ENCODE results near the gene APOBEC3B.
"Not testable (repeated sequence)": the region's sequence is repeated elsewhere in the genome, so short reads cannot be mapped to it uniquely, and the experiment has no call there.

APOBEC3B gene

DNA sequence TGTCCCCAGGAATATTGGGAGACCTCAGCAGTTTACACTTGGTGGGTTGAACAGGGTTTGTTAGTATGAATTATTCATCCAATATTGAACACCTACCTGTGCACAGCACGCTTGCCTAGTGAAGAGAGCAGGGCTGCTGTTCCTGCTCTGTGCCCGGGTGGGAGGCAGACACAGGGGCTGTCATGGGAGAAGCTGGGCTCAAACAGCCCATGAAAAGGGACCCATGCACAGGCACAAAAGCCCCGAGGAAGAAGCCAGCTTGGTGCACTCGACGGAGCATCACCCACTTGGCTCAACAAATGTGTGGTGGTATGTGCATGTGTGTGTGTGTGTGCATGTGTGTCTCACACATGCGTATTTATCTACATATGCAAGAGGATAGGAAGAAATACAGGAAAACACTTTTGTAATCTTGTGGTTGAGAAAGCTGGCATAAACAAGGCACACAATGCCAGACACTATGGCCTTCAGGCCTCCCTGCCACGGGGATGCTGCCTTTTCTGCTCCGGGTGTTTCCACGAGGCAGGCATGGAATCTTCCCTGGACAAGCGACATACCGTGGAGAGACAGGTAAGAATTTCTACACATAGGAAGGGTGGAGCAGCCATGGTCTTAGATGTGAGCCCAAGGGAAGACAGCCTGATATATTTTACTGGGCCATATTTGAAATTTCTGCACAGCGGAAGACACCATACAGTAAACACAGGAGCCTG lies 29.7 kb upstream of the APOBEC3B start:
- no peak for DNase-seq

DNA sequence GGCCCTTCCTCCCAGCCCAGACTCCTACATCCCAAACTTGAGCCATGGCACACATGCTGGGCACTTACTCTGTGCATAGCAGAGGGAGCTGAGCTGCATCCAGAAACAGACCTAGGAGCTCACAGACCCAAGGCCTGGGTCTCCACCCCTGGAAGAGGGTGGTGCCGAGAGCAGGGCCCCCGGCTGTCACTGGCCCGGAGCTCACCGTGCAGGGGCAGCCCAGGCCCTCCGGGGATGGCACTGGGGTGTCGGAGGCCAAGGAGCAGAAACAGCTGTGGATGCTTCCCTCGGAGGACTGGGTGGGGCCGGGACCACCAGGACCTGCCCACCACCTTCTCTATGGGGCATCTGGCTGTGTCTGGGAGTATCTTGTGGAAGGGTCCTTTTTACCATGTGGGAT lies 29.1 kb upstream of the APOBEC3B start:
- no peak for DNase-seq

DNA sequence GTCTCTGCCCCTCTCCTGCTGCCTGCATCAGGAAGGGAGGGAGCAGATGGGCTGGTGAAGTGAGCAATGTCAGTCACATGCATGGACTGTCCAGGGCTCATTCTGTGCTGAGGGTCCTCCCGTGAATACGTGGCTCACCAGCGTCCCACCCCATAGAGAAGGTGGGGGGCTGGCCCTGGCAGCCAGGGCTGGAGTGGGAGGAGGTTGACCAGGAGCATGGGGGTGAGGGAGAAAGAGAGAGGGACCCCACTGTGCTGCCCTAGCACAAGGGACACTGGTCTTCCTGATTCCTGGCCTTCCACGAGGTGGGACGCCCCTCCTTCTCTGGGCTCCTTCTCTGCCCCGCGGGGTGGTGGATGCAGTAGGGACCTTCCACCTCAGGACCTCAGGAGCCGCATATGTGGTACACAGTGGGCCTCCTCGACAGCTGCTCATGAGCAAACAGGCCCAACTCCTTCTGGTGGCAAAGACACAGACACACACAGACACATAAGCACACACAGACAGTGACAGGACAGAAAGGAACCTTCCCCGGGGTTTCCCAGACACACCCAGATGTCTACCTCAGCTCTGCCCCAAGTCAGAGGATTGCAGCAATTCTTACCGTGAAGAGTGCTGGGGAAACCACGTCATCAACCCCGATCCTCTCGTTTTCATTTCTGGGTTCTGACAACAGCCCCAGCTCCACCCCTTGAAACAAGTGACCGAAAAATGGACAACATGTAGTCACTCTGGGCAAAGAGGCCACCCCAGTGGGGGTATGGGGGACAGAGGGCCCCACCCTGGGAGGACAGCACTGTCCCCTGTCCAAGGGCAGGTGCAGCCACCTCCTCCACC lies 28.4 kb upstream of the APOBEC3B start:
- peak; percentile 87 for DNase-seq

DNA sequence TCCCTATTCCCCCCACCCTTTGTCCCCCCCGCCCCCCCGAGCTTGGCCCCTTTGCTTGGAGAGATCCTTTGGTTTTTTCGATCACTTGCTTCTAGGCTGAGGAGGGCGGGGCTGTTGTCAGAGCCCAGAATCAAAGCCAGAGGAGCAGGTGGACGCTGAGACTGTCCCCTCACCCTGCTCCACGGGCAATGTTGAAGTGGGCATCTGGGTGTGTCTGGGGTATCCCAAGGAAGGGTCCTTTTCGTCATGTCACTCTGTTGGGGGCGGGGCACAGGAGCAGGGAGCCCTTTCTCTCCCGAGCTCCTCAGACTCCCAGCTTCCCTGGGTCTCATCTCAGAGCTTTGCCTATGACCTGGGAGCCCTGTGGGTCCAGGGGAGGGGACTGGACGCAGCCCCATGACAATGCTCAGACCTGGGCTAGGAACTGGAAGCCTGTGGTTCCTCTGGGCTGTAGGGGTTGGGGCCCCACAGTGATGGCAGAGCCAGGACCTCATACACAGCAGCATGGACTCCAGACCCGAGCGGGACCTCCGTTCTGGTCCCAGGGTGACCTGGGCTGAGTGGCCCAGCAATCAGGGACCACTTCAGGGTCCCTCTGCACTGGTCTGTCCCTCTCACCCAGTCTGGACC lies 27.6 kb upstream of the APOBEC3B start:
- no peak for DNase-seq

DNA sequence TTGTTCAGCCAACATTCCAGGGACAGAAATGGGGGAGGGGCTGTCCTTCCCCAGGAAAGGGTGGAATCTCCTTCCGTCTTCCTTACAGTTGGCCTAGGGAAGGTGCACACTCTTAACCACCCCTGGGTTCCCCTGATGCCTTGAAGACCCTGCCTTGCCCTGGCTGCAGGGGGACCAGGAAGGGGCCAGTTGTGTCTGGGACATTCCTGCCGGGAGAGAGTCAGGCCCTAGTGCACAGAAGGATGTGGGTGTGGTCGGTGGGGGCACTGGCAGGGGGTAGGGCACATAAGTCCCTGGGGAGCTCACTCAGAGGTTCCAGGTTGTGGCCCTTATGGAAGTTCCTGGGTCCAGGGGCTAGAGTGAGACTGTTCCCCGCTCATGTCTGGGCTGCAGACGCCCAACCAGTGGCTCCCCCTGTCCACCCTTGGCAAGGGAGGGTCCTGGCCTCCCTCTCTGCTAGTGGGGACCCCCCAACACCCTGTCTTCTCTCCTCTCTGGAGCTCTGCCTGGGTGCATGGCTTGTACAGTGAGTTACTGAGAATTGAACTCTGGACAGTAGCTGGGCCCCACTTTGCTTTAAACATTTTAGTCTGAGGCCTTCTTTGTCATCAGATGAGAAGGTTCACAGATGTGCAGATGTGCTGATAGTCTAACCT lies 26.8 kb upstream of the APOBEC3B start:
- DNase-seq = no peak

DNA sequence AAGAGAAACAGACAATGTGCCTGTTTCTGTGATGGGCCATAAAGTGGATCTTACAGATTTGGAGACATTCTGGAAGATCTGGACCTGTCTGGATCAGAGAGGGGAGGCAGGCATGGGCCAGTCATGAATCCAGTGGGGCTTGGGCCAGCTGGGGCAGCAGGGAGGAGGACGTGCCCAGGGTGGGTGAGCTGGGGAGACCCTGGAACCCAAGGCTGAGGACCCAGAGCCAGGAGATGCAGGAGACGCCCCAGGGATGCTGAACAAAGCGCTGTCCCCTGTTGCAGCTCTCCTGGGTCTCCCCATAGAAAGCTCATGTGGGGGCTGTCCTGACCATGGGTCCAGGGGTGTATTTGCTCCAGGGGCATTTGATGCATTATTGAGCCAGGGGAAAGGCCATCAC lies 26.2 kb upstream of the APOBEC3B start:
- DNase-seq = no peak

DNA sequence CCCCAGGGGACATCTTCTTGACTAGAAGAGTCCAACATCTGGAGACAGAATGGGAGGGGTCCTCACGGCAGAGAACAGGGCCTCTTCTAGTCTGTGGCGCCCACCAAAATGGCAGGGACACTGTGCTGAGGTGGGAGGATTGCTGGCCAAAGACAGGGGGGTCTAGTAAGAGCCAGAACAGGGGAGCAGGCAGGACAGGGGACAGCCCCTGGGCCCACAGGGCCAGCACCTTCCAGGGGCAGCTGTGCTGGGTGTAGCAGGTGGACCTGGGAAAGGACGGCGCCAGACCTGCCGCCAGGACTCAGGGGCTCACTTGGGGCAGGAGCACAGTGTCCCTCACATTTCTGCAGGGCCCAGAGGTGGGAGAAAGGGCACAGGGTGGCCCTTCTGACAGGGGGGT lies 25.6 kb upstream of the APOBEC3B start:
- no peak for DNase-seq

DNA sequence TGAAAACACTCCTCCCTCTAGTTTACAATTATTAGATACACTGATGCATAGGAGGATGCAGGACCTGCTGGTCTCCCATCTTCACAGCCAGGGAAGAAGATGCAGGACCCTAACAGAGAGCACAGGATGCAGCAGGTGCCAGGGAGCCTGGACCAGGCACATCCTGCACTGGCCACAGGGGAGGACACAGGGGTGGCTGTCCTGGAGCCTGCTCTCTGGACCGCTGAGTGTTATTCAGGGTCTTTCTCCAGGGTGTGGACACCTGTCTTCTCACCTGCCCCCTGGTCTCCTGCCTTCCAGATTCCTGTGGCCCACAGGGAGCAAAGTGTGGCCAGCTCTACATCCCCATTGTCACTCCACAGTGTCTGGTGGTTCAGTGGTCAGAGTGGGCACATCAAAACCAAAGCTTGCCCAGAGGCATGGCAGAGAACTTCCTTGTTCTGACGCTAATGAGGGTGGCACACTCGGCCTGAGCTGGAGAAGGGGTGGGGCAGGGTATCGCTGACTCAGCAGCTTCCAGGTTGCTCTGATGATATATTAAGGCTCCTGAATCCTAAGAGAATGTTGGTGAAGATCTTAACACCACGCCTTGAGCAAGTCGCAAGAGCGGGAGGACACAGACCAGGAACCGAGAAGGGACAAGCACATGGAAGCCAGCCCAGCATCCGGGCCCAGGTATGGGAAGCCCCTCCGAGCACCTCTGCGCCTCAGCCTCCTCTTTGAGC lies 24.9 kb upstream of the APOBEC3B start, which contains the start of gene APOBEC3A:
Gene APOBEC3A (plus strand): TSS at position 564 of the 725 bp plus-strand sequence. CDS start 83 bp downstream, at position 647.
- no peak for DNase-seq

DNA sequence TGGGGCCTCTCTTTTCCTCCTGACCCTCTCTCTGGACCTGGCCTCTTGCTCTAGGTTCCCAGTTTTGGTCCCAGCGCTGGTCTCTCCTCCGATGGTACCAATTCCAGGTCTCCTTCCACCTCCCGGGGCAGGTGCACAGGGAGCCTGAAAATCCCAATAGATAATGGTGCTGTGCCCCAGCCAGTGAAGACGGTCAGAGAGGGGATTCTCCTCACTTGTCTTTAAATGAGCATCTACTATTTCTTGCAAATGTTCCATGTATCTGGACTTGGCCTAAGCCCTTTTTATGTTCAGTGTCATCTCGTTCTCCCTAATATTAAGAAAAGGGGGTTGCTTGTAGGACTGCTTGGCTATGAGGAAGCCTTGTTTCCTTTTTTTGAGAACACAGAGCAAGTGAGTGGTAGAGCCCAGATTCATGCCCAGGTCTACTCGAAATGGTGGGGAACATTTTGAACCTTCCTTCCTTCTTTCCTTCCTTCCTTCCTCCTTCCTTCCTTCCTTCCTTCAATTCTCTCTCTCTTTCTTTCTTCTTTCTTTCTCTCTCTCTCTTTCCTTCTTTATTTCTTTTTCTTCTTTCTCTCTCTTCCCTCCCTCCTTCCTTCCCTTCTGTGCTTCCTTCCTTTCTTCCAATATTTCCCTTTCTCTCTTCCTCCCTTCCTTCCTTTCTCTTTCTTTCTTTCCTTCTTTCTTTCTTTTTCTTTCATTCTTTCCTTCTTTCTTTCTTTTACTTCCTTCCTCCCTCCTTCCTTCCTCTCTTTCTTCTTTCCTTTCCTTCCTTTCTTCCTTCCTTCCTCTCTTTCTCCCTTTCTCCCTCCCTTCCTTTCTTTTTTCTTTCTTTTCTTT lies 24.1 kb upstream of the APOBEC3B start:
- DNase-seq = no peak

DNA sequence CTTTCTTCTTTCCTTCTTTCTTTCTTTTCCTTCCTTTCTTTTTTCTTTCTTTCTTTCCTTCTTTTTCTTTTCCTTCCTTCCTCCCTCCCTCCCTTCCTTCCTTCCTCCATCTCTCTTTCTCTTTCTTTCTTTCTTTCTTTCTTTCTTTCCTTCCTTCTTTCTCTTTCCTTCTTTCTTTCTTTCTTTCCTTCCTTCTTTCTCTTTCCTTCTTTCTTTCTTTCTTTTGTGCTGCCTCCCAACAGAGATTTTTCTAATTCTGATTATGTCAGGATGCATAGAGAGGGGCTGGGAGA lies 23.6 kb upstream of the APOBEC3B start:
- DNase-seq = not testable (repeated sequence)

DNA sequence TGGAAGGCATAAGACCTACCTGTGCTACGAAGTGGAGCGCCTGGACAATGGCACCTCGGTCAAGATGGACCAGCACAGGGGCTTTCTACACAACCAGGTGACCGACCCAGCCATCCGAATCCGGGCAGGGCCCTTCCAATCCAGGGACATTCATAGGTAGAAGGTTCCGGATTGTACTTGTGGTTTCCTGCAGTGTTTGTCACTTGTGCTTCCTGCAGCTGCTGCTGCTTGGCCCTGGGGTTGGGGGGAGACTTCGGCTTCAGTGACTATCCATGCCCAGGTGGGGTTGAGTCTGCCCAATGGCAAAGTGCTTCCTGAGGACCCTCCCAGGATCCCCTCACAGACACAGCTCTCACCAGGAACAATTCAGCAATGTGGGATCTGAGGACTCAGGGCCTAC lies 22.6 kb upstream of the APOBEC3B start:
- DNase-seq = no peak

DNA sequence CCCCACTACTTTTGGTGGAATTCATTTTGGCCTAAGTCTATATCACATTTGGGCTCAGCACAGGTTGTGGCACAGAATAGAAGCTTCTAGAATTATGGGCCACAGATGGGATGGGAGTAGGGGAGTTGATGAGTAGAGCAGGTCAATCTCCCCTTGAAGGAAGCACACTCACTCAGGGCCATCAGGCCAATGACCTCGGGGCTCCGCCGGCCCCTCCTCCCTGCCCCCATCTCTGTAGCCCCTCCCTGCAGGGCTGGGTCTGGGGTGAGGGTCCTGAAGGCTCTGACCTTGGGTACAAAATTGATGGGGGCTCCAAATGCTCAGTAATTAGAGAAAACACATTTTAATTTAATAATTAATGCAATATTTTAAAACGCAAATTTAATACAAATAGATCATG lies 21.5 kb upstream of the APOBEC3B start:
- DNase-seq = not testable (repeated sequence)

DNA sequence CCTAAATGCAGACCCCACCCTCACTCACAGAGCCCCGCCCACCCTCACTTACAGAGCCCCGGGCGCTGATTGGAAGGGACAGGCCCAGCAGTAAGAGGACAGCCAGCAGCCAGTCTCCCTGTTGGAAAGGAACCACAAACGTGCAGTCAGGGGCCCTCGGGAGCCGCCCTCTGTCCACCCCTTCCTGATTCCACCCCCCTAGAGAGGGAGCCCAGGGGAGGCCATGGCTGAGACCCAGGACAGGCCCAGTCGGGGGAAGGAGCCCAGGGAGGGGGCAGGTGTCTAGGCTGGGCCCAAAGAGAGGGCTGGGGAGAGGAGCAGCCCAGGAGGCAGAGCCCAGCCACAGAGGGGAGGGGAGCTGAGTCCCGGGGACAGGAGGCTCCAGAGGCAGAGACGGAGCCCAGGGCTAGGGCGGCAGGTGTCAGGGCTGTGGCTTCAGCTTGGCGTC lies 18.8 kb upstream of the APOBEC3B start:
- not testable (repeated sequence) for DNase-seq

DNA sequence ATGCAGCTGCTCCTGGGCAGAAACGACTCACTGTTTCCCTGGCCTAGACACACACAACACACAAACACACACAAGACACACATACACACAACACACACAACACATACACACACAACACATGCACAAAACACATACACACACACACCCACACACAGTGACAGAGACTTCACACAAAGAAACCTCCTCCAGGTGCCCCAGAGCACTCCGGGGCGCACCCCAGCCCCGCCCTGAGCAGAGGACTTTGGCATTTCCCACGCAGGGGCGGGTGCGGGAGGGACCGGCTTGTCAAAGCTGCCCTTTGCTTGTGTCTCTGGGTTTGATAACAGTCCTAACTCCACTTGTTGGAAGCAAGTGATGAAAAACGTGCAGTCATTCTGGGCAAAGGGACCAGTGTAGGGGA lies 18.3 kb upstream of the APOBEC3B start:
- no peak for DNase-seq

DNA sequence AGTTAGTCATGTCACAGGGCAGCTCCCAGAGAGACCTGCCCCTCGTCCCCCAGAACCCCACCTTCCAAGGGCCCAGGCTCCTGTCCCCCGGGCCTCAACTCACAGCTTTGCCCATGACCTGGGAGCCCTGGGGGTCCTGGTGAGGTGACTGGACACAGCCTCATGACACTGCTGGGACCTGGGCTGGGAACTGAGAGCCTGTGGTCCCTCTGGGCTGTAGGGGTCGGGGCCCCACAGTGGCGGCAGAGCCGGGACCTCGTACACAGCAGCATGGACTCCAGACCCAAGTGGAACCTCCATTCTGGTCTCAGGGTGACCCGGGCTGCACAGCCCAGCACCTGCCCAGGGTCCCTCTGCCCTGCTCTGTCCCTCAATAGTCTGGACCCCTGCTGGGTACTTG lies 17.8 kb upstream of the APOBEC3B start:
- no peak for DNase-seq

DNA sequence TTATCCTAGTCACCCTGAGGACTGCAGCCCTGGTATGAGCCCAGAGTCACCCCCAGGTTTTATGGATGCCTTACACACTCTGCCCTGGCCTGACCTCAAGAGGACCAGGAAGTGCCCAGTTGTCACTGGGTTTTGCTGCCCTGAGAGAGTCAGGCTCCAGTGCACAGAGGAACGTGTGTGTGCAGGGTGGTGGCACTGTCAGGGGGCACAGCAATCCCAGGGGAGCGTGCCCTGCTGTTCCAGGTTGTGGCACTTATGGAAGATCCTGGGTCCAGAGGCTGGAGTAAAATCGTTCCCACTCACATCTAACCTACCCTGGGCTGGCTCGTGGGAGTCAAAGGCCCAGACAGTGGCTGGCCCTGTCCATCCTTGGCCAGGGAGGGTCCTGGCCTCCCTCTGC lies 17.2 kb upstream of the APOBEC3B start:
- no peak for DNase-seq

DNA sequence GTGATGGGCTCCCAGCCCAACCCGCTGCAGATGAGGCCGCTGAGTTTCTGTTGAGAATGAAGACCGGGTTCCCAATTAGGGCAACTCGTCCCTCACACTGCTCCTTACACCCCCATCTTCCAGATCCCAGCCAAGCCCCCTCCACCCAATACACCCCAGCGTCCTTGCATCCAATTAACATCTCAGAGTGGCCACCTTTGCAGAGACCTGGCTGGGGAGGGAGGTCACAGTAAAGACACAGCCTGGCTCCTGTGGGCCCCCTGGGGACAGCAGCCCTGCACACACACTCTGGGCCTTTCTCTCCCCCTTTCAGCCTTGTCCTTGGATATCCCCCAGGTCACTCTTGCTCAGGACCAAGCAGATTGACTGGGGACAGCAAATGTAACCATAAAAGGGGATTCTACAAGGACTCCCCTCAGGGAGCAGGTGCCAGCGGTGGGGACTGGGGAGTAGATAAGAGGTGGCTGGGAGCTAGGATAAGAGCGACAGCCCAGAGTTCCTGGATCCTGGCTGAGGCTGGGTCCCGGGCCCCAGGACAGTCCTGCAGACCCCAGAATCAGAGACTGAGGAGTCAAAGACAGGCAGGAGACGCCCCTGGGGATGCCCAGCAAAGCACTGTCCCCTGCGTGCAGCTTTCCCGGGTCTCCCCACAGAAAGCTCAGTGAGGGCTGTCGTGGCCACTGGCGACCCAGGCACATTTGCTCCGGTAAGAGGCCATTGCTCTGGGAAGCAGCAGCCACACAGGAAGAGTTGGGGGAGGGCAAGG lies 16.4 kb upstream of the APOBEC3B start:
- DNase-seq = no peak

DNA sequence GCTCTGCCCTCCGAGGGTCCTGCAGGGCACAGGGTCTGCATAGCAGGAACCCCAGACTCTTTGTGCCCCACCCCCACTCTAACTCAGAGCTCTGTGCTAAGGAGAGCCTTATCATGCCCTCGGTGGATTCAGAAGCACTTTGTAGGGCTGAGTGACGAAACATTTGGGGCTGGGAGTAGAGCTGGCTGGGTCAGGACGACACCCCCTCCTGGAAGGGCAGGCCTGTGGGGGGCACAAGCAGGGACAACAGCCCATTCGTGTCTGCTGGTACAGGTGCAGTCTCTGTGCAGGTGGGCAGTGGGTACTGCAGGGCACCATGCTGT lies 15.8 kb upstream of the APOBEC3B start:
- no peak for DNase-seq

DNA sequence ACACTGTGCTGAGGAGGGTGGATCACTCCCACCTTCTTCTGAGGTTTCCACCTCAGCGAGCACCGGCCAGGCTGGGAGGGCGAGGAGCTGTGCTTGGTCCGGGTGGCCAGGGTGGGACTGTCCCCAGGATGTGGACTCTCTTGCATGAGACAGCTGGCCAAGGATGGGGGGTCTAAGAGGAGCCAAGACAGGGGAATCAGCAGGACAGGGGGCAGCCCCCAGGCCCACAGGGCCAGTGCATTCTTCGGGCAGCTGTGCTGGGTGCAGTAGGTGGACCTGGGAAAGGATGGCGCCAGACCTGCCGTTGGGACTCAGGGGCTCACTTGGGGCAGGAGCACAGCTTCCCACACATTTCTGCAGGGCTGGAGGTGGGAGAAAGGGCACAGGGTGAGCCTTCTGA lies 15.2 kb upstream of the APOBEC3B start:
- no peak for DNase-seq

DNA sequence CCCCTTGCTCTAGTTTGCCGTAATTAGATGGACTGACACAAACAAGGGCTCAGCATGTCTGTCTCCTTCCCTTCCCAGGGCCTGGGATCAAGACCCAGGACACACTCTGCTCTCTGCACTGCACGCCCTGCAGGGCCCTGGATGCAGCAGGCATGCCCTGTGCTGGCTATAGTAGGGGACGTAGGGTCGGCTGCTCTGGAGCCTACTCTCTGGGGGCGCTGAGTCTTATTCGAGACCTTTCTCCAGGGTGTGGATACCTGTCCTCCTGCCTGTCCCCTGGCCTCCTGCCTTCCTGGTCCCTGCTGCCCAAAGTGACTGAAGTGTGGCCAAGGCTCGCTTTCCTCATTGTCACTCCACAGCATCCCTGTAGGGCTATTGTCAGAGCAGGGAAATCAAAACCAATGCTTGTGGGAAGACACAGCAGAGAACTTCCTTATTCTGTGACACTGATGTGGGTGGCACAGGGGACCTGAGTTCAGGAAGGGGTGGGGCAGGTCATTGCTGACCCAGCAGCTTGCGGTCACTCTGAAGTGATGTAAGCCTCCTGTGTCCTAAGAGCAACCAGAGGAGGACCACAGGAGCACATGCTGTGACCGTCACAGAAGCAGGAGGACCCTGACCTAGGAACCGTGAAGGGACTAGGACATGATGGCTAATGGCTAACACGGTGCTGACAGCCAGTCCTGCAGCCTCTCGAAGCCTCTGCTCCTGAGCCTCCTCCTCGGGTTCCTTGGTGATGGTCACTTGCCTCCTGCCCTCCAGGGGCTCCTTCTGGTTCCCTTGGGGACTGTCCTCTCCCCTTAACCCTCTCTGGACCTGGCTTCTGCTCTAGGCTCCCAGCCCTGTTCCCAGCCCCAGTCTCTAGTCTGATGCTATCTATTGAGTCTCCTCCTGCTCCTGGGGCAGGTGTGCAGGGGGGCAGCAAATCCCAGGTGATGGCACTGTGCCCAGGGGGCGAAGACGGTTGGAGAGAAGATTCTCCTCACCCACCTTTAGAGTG lies 14.4 kb upstream of the APOBEC3B start:
- no peak for DNase-seq
